MM.1S (cell line): ENCODE data around the gene TBC1D14.

ENCODE experiments used
- DNase-seq: peaks from one replicate; pipeline ENCODE4 v3.0.0-alpha.2; 2015
- H2AFZ ChIP-seq: fragments of 300-600 bp; sonication (generic); 2 replicates; pipeline ENCODE4 v1.6.0; 2016; ENCODE audit warnings: antibody characterized with exemption, low read length
- H3F3A ChIP-seq: fragments of 300-600 bp; sonication (generic); 2 replicates; pipeline ENCODE4 v1.6.1; 2016; ENCODE audit warnings: mild to moderate bottlenecking, antibody characterized with exemption, low read length, moderate library complexity, mixed read lengths; ENCODE audit not compliant: insufficient read depth
- H3K27ac ChIP-seq: fragments of 300-600 bp; sonication (generic); 2 replicates; pipeline ENCODE4 v1.5.1; 2016; ENCODE audit warnings: mild to moderate bottlenecking, low read length
- H3K27me3 ChIP-seq: fragments of 300-600 bp; sonication (generic); replicated peaks from 2 replicates; pipeline ENCODE4 v1.6.0; 2016; ENCODE audit warnings: low read length; ENCODE audit not compliant: insufficient read depth
- H3K36me3 ChIP-seq: fragments of 300-600 bp; sonication (generic); replicated peaks from 2 replicates; pipeline ENCODE4 v1.6.1; 2016; ENCODE audit warnings: mild to moderate bottlenecking, low read length, mixed read lengths; ENCODE audit not compliant: insufficient read depth
- H3K4me1 ChIP-seq: fragments of 300-600 bp; sonication (generic); 2 replicates; pipeline ENCODE4 v1.6.1; 2016; ENCODE audit warnings: low read length, mixed read lengths
- H3K4me2 ChIP-seq: fragments of 300-600 bp; sonication (generic); 2 replicates; pipeline ENCODE4 v1.6.0; 2016; ENCODE audit warnings: low read depth, low read length
- H3K4me3 ChIP-seq: fragments of 300-600 bp; sonication (generic); 2 replicates; pipeline ENCODE4 v1.5.1; 2016; ENCODE audit warnings: low read length, mixed read lengths
- H3K79me2 ChIP-seq: fragments of 300-600 bp; sonication (generic); 2 replicates; pipeline ENCODE4 v1.6.1; 2016; ENCODE audit warnings: mixed run types, low read length, mixed read lengths
- H3K9ac ChIP-seq: fragments of 300-600 bp; sonication (generic); 2 replicates; pipeline ENCODE4 v1.6.1; 2016; ENCODE audit warnings: low read length, mixed read lengths
- H3K9me2 ChIP-seq: fragments of 300-600 bp; sonication (generic); replicated peaks from 2 replicates; pipeline ENCODE4 v1.6.1; 2016; ENCODE audit warnings: mild to moderate bottlenecking, low read length, mixed read lengths; ENCODE audit not compliant: insufficient read depth
- H3K9me3 ChIP-seq: fragments of 300-600 bp; sonication (generic); replicated peaks from 2 replicates; pipeline ENCODE4 v1.6.1; 2016; ENCODE audit warnings: mild to moderate bottlenecking, low read length, mixed read lengths; ENCODE audit not compliant: insufficient read depth
- H4K20me1 ChIP-seq: fragments of 300-600 bp; sonication (generic); 2 replicates; pipeline ENCODE4 v1.6.1; 2016; ENCODE audit warnings: mild to moderate bottlenecking, low read length, moderate library complexity, mixed read lengths; ENCODE audit not compliant: insufficient read depth
- EZH2 ChIP-seq: fragments of 300-600 bp; sonication (generic); optimal IDR thresholded peaks from 2 replicates; pipeline ENCODE3; 2017; ENCODE audit warnings: low read depth, mild to moderate bottlenecking, antibody characterized with exemption, low read length, mixed read lengths
- EZH2phosphoT487 ChIP-seq: fragments of 300-600 bp; sonication (generic); IDR thresholded peaks from 2 replicates; pipeline ENCODE4 v1.6.1; 2018; ENCODE audit warnings: antibody characterized with exemption, low read length
- TF ChIP-seq, protein P1 (sequence below): fragments of 300-600 bp; sonication (generic); IDR thresholded peaks from 2 replicates; pipeline ENCODE4 v1.5.1; 2016; ENCODE audit warnings: antibody characterized with exemption, low read length, mixed read lengths

Gene TBC1D14

DNA sequence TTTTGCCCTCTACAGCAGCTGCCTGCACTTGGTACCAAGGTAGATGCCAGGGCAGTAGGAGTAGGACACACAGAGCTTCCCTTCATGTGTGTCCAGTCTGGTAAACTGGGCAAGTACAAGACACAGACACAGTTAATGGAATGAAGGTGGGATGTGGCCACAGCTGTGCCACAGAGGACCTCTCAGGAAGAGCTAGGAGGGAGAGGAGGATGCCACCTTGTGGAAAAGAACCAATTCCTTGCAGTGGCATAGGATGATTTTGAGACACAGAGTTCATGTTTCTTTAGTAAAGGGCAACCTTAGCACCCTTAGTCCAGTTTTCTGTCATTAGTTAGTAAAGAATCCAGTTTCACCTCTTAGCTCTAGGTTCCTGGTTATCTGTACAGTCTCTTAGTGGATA is 36.3 kb upstream of the TBC1D14 start:
- Histone ChIP-seq H3K9me3 (no peaks in the 10 kb centered on the region), H3K27ac (no peak overlapping the region), H3K4me3 (no peak overlapping the region), H2AFZ (no peak overlapping the region), H3K79me2 (no peaks in the 10 kb centered on the region), H3K9ac (no peak overlapping the region), H4K20me1 (no peaks in the 10 kb centered on the region), H3K4me2 (no peak overlapping the region), H3K27me3 (no peaks in the 10 kb centered on the region), H3K4me1 (no peaks in the 10 kb centered on the region), H3K36me3 (no peaks in the 10 kb centered on the region), H3K9me2 (no peaks in the 10 kb centered on the region), H3F3A (no peaks in the 10 kb centered on the region)
- no peak for DNase-seq
- TF ChIP-seq, protein P1, sequence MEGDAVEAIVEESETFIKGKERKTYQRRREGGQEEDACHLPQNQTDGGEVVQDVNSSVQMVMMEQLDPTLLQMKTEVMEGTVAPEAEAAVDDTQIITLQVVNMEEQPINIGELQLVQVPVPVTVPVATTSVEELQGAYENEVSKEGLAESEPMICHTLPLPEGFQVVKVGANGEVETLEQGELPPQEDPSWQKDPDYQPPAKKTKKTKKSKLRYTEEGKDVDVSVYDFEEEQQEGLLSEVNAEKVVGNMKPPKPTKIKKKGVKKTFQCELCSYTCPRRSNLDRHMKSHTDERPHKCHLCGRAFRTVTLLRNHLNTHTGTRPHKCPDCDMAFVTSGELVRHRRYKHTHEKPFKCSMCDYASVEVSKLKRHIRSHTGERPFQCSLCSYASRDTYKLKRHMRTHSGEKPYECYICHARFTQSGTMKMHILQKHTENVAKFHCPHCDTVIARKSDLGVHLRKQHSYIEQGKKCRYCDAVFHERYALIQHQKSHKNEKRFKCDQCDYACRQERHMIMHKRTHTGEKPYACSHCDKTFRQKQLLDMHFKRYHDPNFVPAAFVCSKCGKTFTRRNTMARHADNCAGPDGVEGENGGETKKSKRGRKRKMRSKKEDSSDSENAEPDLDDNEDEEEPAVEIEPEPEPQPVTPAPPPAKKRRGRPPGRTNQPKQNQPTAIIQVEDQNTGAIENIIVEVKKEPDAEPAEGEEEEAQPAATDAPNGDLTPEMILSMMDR: no peak
- TF ChIP-seq EZH2 (no peak), EZH2phosphoT487 (no peak)

GRCh38 chr4:6873792-6874461 is 35.7 kb upstream of the TBC1D14 start:
- Histone ChIP-seq H3K27ac (no peak overlapping the region), H2AFZ (no peak overlapping the region), H3F3A (no peaks in the 10 kb centered on the region), H3K4me1 (no peaks in the 10 kb centered on the region), H3K9me3 (no peaks in the 10 kb centered on the region), H3K9ac (no peak overlapping the region), H4K20me1 (no peaks in the 10 kb centered on the region), H3K9me2 (no peaks in the 10 kb centered on the region), H3K27me3 (no peaks in the 10 kb centered on the region), H3K4me2 (no peak overlapping the region), H3K4me3 (no peak overlapping the region), H3K36me3 (0 out of 2 replicates have a peak, but pooled peaks cover under 1% of the 10 kb centered on the region), H3K79me2 (no peaks in the 10 kb centered on the region)
- DNase-seq: peak; percentile 66
- TF ChIP-seq EZH2phosphoT487 (no peak), EZH2 (no peak)
- TF ChIP-seq, protein P1: peak; percentile 88

- Histone ChIP-seq H3F3A (no peaks in the 10 kb centered on the region), H3K27ac (no peak overlapping the region), H3K9me3 (no peaks in the 10 kb centered on the region), H3K9me2 (no peaks in the 10 kb centered on the region), H3K4me3 (no peak overlapping the region), H3K9ac (no peak overlapping the region), H3K4me1 (no peaks in the 10 kb centered on the region), H3K36me3 (0 out of 2 replicates have a peak, but pooled peaks cover 3% of the 10 kb centered on the region), H3K4me2 (no peak overlapping the region), H3K27me3 (no peaks in the 10 kb centered on the region), H3K79me2 (no peaks in the 10 kb centered on the region), H4K20me1 (no peaks in the 10 kb centered on the region), H2AFZ (no peak overlapping the region)
- no peak for TF ChIP-seq EZH2
- TF ChIP-seq, protein P1: no peak
- no peak for DNase-seq
Measured at GRCh38 chr4:6874981-6875380, 34.6 kb upstream of the TBC1D14 start.
